CD4-positive, alpha-beta T cell treated with Interleukin-17A for 1 hour (primary cell): ENCODE data around the gene THSD4.

Source experiments
- DNase-seq: peaks from one replicate; pipeline ENCODE4 v3.0.0-alpha.2; 2020

Gene THSD4

DNA sequence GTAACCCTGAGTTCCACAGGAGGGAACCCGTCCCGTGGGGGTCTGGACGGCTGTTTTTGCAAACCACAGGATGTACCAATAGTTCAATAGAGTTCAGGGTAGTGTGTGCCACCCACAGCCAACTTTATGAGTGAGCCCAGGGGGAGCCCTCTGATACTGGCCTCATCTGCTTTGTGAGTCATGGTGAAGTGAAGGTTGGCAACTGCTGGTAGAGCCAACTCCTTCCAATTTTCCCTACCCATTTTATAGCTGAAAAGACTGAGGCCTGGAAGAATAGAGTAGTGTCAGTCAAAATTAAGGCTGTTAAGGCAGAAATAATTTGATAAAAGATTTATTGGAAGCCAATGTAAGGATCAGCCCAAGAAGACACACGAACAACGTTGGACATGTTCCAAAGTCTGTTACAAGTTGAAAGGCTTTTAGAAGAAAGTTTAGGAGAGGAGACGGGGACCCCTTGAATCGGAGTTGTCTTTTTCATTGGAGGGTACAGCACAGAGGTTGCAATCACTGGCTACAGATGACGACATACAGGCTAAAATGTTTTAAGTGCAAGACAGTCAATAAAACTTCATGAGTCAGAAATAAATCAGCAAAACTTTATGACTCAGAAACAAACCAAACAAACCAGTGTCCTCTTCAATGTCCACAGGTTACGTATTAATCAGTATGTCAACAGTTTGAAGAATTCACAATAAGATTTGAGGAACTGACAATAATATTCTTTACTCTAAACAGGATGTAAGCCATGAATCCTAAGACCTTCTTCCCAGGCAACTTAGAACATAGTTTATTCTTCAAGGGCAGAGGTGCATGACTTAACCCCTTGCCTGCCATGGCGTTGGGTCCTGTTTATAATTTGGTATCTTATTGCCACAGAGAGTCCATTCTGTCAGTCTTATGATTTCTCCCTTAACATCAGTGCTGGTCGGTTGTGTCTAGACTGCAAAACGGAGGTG, 632.1 kb downstream of the THSD4 start:
- DNase-seq, result no peak

DNA sequence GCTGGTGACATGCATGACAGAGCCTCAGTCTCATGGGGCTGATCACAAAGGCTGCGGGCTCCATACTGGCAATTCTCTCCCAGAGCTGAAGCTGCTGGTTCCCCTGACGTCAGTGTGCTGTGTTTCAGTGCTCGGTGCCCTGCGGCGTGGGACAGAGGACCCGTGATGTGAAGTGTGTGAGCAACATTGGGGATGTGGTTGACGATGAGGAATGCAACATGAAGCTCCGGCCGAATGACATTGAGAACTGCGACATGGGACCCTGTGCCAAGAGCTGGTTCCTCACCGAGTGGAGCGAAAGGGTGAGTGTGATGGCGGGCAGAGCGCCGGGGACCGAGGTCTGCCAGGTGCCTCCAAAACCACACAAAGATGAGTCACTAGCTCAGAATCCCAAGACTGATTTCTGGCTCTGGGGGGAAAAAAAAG, 633.0 kb downstream of the THSD4 start:
- no peak for DNase-seq

DNA sequence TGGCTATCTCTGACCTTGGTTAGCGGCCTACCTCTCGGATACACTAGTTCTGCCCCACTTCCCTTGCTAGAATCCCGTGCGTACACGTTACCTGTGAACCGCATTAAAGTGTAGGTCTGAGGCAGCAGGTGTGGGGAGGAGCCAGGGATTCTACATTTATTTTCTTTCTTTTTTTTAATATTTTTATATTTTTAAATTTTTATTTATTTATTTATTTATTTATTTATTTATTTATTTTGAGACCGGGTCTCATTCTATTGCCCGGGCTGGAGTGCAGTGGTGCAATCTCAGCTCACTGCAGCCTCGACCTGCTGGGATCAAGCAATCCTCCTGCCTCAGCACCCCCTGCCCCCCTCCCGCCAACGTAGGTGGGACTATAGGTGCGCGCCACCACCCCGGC, 634.2 kb downstream of the THSD4 start:
- DNase-seq, result no peak

DNA sequence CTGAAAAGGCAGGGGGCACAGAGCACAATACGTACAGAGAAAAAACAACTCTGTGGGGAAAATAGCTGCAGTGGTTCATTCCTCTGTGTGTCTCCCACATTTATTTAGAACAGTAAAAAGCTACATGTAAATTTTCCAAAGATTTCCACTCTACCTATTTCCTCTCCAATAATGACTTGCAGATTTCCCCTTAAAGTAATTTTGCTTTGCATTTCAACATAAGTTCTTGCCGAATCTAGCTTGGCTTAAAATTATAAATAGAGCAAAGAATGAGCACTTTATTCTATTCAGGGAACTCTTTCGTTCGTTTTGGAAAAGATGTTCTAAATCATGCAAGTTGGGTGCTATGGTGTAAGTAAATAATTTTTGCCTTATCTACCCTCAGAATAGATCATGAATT, 636.9 kb downstream of the THSD4 start:
- DNase-seq, result no peak

DNA sequence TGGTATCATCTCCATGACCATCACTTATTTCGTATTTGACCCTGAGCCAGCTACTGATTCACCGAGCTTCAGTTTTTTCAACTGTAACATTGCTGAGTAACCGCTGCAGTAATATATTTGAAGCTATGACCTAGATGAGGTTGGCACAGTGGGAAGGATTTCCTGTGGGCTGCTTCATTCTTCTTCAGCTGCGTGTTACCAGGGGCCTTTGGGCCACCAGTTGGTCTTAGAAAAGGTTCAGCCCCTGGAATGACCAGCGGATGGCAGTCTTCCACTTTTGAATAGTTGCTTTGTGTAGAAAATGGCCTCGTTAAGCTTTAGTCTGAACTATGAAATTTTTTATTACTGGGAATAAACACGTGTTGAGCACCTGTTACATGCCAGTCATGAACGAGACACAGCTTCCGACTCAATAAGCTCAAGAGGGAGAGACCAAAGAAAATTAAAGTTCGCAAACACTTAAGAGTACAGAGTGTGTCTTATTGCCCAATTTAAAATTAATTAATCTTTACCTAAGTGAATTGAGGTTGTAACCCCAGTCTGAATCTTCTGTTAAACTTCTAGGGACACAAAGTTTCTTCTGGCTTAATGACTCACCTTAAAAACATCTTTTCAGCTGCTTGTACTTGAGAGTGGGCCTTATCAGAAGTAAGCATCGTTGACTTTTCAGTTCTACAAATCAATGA, 637.5 kb downstream of the THSD4 start:
- no peak for DNase-seq

DNA sequence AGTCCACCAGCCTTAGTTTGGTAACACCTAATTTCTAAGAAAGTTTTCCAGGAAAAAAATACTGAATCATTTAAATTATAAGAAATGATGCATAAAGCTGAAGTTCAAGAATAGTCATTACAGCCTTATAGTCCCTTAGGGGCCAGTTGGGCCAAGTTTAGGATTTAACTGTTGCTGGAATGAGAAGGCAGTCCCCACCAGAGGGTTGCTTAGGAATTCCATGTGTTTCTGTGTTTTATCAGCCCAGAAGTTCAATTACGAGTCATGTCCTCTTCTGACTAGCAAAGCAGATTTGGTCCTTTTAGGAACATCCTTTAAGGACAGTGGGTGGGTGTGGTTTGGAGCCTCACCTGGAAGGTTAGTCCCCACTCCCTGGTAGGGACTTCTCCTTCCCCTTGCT, 638.1 kb downstream of the THSD4 start:
- DNase-seq, result no peak

DNA sequence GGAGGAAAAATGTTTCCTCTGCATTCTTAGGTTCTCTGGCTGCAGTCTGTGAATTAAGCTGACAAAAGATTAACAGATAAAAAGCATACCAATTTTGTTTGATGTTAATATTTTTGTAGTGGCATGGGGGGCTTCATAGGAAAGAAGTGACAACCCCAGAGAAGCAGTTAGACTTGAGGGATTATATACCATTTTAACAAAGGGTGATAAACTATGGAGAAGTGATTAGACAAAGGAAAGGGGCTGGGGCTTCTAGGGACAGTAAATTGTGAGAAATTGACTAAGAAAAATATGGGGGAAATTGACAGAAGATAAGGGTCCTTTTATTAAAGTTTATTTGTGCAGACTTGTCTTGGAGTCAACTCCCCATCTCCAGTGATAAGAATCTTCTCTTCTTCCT, 639.4 kb downstream of the THSD4 start:
- DNase-seq, result no peak

DNA sequence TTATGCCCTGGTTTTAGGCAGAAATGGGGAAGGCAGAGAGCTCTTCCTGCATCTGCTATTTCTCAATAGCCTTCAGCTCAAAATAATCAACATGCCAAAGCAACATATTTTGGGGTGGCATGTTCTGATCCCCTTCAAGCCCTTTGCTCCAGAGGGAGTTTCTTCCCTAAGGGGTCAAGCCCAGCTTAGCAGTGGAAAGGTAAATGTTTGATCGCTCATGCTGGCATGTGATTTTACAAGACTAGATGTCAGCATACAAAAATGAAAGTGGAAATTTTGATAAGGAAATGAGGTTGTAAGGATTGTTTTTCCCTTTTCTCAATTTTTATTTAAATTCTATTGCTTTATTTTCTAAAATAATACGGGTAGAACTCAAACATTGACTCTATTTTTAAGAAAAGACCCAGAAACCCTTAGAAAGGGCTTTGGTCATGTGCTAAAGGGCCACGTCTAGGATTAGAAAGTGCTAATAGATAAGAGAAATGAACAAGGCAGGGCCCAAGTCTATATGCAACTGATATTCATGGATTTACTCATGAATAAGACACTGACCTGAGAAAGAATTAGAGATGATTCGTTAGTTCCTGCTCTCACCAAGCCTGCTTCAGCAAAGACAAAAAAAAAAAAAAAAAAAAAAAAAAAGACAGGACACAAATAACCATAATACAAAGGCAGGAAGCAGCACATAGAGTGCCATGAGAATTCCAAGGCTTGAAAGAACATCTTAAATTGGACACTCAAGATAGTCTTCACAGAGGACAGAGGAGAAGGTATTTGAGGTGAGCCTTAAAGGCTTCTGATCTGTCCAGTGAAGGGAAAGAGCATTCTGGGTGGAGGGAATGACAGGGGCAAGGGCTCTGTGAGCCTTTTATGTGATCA, 640.1 kb downstream of the THSD4 start:
- no peak for DNase-seq

GRCh38 chr15:71756599-71757352, 641.5 kb downstream of the THSD4 start:
- DNase-seq, result no peak

DNA sequence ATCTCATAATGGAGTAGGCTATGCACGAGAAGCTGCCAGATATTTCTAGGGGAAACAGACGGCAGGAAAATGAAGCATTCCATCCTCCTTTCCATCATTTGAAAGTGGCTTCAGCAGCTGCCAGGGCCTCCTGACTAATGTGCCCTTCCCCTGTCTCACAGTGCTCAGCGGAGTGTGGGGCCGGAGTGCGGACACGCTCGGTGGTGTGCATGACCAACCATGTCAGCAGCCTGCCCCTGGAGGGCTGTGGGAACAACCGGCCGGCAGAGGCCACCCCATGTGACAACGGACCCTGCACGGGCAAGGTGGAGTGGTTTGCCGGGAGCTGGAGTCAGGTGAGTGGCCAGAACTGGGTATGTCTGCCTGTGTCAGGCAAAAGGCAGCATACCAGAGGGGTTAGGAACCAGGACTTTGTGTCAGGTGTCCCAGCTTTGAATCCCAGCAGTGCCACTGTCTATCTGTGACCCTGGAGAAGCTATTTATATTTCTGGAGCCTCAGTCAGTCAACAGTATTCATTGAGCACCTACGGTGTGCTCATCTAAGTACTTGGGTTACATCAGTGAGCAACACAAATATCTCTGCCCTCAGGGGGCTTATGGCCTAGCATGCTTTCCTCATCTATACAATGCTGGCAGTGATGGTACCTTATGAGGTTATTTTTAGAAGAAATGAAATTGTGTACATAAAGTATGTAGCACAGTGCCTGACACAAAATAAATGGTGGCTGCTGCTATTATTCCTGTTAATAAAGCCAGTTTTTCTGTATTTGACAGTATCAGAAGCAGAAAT, 642.7 kb downstream of the THSD4 start:
- DNase-seq, result no peak

DNA sequence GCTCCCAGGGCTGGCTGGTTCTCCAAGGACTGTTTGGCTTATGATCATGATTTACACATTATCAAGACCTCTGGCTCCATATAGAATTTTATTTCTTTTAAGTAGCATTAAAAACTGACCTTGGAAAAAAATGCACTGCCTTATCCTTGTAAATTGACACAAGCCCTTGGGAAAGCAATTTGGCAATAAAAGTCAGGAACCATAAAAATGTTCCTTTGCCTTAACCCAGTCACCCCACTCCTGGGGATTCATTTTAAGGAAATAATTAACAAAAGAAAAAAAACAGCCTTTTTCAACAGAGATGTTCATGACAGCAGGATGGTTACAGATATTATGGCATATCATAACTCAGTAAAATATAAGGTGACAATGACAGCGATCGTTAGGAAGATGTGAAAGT, 643.4 kb downstream of the THSD4 start:
- DNase-seq, result no peak

- DNase-seq, result no peak
Observed at GRCh38 chr15:71760852-71761251, 645.6 kb downstream of the THSD4 start.

GRCh38 chr15:71761649-71762048, 646.4 kb downstream of the THSD4 start:
- no peak for DNase-seq

GRCh38 chr15:71768184-71768583, 652.9 kb downstream of the THSD4 start:
- no peak for DNase-seq

DNA sequence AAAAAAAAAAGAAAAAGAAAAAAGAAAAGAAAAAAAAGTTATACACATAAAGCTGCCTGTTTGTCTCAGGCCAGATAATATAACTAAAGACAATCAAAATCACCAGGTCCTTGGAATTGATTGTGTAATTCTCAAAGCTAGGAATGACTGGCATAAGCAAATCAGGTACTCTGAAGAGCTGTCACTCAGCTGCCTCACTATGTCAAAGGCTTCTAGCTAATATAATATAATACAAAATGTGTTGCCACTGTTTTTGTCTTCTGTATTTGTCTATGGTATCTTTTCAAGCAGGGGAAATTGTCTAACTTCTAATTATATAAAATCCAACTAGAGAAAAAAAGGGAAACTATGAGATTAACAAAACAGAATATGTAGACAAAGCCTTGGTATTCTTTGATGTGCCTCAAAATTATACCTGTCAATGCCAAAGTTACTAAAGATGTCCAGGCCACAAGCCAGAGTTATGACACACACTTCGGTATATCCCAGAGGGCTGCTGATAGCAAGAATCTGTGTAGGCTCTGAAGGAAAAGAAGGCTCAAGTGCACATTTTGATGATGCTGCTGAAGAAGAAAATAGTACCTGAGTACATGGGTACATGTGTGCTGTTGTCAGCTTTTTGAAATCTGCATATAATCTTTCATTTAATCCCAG, 658.1 kb downstream of the THSD4 start:
- DNase-seq, result no peak

GRCh38 chr15:71775856-71776255, 660.6 kb downstream of the THSD4 start:
- DNase-seq, result no peak

GRCh38 chr15:71776304-71776703, 661.0 kb downstream of the THSD4 start:
- no peak for DNase-seq

- DNase-seq, result no peak
Observed at GRCh38 chr15:71777216-71777943, 662.1 kb downstream of the THSD4 start.

DNA sequence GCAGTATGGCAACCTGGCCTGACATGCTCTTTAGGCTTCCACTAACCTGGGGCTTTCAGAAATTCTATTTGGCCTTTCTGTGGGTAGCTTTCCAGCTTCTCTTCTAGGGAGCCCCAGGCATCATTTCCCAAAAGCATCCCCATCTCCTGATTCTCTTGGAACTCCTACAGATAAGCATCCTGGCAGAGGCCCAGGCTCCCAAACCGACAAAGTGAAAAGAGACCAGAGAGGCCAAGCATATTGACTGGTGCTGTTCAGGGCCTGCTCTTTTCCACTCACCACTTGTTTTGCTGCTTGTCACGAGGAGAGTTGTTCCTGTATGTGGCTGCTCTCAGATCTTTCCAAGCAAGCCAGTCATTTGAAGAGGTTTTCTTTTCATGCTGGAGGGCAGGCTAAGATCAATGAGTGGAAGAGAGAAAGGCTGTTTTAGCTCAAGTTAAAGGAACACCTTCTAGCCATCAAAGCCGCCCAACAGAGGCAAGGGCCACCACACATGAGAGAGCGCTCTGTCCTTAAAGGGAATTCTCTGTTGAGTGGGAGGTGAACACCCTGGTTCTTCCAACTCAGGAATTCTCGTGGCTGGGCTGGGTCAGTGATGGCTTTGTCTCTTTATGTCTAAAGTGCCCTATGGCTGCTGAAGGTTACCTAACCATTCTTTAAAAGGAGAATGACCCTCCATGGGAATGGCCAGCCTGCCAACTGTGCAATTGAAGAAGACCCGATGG, 664.0 kb downstream of the THSD4 start:
- no peak for DNase-seq
